NCI-H2227 (cell line): Measurements from ENCODE around the gene ELOVL5.

Experiments
- DNase-seq: peaks from one replicate; lab custom pipeline; 2025; ENCODE audit not compliant: unreplicated experiment; lab: John Stamatoyannopoulos, UW

ELOVL5 gene

DNA sequence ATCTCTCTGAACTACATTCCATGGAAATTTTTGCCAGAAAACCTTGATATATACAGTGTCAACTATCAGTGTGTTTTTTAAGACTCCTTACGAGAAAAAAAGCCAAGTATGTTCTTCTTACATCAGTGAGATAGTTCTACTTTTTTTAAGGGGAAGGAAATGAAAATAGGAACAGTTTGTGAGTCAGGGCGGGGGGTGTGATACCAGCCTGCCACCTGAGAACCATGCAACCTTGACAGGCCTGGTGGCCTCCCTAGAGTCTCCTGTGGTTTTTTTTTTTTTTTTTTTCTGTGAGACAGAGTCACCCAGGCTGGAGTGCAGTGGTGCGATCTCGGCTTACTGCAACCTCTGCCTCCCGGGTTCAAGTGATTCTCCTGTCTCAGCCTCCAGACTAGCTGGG is 103.8 kb downstream of the ELOVL5 start:
- DNase-seq, result no peak

DNA sequence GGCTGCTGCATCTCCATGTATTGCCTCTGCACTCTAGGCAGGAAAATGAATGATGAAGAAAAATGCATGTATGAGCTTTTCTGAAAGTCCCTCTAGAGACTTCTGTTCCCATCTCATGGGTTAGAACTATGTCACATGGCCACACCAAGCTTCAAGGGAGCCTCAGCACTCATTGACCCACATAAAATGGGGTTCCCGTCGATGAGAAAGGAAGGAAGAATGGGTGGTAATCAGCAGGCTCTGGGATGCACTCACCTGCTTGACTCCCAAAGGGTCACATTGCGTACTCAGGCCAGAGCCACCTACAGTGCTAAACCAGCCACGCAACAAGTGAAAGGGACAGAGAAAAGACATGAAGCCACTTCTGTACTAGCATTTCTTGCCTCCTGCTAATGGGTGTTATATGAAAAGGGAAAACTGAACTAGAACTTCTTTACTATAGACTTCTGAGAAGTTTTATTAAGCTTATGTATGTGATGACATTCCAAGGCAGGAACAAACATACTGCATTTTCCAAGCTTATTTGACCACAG is 104.3 kb downstream of the ELOVL5 start:
- no peak for DNase-seq

- DNase-seq, result no peak
Observed at GRCh38 chr6:53241938-53242337, 106.8 kb downstream of the ELOVL5 start.

- no peak for DNase-seq
Observed at GRCh38 chr6:53240761-53241160, 108.0 kb downstream of the ELOVL5 start.

- DNase-seq, result no peak
Observed at GRCh38 chr6:53240139-53240538, 108.6 kb downstream of the ELOVL5 start.

GRCh38 chr6:53239526-53239925 is 109.2 kb downstream of the ELOVL5 start:
- DNase-seq, result no peak

DNA sequence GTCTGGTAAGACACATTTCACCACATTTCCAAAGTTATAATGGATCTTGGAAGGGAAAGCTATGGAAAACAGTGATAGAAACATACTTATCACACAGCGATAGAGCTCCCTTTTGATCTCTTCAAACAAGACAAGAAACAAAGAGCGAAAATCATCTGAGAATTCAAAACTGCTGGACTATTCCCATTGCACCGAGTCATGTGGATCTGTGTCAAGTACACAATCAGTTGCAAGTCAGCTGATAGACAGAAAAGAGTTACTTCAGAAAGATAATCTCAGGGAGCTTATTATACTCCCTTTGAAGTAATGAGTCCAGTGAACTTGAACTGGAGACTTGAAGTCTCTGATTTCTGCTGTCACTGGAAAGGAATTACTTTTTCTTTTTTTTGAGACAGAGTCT is 110.4 kb downstream of the ELOVL5 start:
- no peak for DNase-seq

GRCh38 chr6:53236241-53236640 is 112.5 kb downstream of the ELOVL5 start:
- no peak for DNase-seq

DNA sequence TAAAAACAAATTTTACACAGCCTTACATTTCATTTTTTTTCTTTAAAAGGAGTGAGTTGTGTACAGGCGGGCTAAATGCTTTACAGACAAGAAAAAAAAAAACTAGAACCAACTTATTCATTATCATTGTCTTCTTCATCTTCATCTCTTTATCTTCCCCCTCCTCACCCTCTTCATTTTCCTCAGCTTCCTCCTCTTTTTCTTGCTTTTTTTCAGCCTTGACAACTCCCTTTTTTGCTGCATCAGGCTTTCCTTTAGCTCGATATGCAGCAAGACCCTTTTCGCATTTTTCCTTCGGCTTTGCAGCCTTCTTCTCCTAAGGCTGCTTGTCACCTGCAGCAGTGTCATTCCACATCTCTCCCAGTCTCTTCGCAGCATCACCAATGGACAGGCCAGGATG is 113.2 kb downstream of the ELOVL5 start:
- no peak for DNase-seq

- no peak for DNase-seq
Observed at GRCh38 chr6:53233309-53233708, 115.4 kb downstream of the ELOVL5 start.

DNA sequence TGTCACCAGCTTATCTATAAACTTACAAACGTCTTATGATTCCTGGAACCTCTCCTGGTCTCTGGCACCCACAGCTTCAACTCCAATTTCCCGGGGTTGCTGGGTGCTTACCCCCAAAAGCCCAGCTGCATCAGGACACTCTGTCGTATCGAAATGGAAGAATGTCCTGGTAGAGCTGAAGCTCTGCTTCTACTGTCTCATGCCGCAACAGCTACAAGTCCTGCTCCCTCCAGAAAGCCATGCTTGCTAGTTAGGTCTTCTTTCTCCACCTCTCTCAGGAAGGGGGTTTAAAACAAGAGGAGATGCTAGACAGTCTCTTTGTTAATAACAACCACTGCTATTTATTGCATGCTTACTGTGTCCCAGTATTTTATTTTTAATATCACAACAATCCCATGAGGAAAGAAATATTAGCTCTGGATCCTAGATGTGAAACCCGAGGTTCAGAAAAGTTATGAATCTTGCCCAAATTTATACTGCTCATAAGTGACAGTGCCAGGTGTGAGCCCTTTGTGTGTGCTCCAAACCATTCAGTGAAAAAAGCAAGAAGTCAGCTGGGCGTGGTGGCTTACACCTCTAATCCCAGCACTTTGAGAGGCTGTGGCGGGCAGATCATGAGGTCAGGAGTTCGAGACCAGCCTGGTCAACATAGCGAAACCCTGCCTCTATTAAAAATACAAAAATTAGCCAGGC is 117.8 kb downstream of the ELOVL5 start:
- no peak for DNase-seq

- DNase-seq, result no peak
Observed at GRCh38 chr6:53227847-53228246, 120.9 kb downstream of the ELOVL5 start.

GRCh38 chr6:53220605-53221004 is 128.1 kb downstream of the ELOVL5 start:
- DNase-seq, result no peak
